ENCODE data around the gene IQCK. TPM values are rescaled to one million over a fixed set of nuclear protein-coding genes. Genes with fewer than 3 reads are reported as not detected.

Gene IQCK
- total and polyA plus RNA-seq, 3 donors from 2014 or later, result 77.8 to 102 (median 91.3) TPM

DNA sequence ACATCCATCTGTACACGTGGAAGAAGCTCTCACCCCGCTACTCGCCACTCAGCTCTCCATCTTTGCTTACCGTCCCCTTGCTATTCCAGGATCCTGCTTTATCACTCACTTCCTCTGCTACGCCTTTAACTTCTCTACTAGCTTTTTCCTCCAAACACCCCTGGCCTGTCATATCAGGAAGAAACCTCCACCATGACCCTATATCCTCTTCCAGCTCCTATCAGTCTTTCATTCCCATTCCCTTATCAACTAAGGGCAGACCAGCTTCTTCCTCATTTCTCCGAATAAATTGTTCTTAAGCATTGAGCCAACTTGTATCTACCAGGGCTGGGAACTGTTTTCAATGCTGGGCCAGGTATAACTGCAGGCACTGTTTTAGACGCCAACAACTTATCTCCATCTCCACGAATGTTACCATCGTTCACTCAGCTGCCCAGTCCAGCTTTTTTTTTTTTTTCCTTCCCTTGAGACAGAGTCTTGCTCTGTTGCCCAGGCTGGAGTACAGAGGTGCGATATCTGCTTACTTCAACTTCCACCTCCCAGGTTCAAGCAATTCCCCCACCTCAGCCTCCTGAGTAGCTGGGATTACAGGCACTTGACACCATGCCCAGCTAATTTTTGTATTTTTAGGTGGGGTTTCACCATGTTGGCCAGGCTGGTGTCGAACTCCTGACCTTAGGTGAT is 4.3 kb downstream of the IQCK start:
- WGBS, 2 donors, result 80 to 85% methylated on average over 11 of the region's 11 CpGs
- no peak overlapping the region for H3K4me3 ChIP-seq
- H3K36me3 ChIP-seq (ENCODE audit: low read depth, missing control alignments), result no peaks in the 10 kb centered on the region
- intact Hi-C loops (cut with DNase I; ENCODE audit: low total_unique reads), result no loop called here
- no peak overlapping the region for H3K27ac ChIP-seq
- no peak for DNase-seq
- no peak for TF ChIP-seq POLR2A (IDR thresholded peaks at IDR 0.05)
- TF ChIP-seq, protein P1, sequence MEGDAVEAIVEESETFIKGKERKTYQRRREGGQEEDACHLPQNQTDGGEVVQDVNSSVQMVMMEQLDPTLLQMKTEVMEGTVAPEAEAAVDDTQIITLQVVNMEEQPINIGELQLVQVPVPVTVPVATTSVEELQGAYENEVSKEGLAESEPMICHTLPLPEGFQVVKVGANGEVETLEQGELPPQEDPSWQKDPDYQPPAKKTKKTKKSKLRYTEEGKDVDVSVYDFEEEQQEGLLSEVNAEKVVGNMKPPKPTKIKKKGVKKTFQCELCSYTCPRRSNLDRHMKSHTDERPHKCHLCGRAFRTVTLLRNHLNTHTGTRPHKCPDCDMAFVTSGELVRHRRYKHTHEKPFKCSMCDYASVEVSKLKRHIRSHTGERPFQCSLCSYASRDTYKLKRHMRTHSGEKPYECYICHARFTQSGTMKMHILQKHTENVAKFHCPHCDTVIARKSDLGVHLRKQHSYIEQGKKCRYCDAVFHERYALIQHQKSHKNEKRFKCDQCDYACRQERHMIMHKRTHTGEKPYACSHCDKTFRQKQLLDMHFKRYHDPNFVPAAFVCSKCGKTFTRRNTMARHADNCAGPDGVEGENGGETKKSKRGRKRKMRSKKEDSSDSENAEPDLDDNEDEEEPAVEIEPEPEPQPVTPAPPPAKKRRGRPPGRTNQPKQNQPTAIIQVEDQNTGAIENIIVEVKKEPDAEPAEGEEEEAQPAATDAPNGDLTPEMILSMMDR (IDR thresholded peaks at IDR 0.05), result no peak
- no peaks in the 10 kb centered on the region for H3K27me3 ChIP-seq
- H3K4me1 ChIP-seq, result peaks cover 5% of the 10 kb centered on the region
- H3K9me3 ChIP-seq, result no peaks in the 10 kb centered on the region

DNA sequence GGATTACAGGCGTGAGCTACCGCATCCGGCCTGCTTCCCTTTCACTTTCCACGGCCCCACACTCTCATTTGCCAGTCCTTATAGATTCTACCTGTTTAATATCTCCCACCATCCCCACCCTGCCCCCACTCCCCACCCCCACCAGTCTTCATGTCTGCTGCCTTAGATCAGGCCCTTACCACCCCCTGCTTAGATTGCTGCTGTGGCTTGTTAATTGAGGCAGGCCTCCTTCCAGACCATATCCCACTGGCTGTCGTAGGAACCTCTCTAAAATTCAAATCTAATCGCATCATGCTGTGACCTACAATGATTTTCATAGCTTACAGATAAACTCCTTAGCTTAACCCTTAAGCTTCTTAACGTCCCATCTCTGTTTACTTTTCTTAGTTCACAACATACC is 4.9 kb downstream of the IQCK start:
- 90% methylated on average over 7 of the region's 7 CpGs for WGBS, 2 donors
- Histone ChIP-seq H3K4me3 (no peak overlapping the region), H3K27me3 (no peaks in the 10 kb centered on the region), H3K27ac (no peak overlapping the region), H3K4me1 (peaks cover 5% of the 10 kb centered on the region), H3K36me3 (ENCODE audit: low read depth, missing control alignments) (no peaks in the 10 kb centered on the region), H3K9me3 (no peaks in the 10 kb centered on the region)
- intact Hi-C loops (cut with DNase I; ENCODE audit: low total_unique reads), result no loop called here
- no peak for DNase-seq
- TF ChIP-seq, protein P1 (IDR thresholded peaks at IDR 0.05), result no peak
- no peak for TF ChIP-seq POLR2A (IDR thresholded peaks at IDR 0.05)

GRCh38 chr16:19728636-19728965 is 10.5 kb downstream of the IQCK start:
- no peaks in the 10 kb centered on the region for H3K36me3 ChIP-seq (ENCODE audit: low read depth, missing control alignments)
- no peaks in the 10 kb centered on the region for H3K9me3 ChIP-seq
- TF ChIP-seq POLR2A (IDR thresholded peaks at IDR 0.05), result no peak
- TF ChIP-seq, protein P1 (IDR thresholded peaks at IDR 0.05), result no peak
- H3K4me3 ChIP-seq, result no peak overlapping the region
- intact Hi-C loops (cut with DNase I; ENCODE audit: low total_unique reads), result no loop called here
- no peaks in the 10 kb centered on the region for H3K4me1 ChIP-seq
- no peak overlapping the region for H3K27ac ChIP-seq
- DNase-seq, result no peak
- no peaks in the 10 kb centered on the region for H3K27me3 ChIP-seq
- WGBS, 2 donors, result 89 to 92% methylated on average over 3 of the region's 3 CpGs

DNA sequence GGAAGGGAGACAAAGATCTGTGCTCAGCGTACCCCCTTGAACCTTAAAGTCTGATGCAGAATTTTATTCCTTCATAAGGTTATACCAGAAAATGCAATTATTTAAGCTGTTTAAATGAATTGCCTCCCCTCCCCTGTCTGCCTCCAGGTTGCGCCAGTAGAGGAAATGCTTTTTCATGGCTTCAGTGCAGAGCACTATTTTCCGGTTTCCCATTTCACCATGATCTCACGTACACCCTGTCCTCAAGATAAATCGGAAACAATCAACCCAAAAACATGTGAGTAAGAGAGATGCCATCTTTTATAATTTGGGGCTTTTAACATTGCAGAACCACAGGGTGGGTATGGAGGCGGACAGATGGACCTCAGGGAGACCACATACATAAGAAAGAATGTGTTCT is 15.5 kb downstream of the IQCK start:
- no peaks in the 10 kb centered on the region for H3K36me3 ChIP-seq (ENCODE audit: low read depth, missing control alignments)
- WGBS, 2 donors, result 91 to 93% methylated on average over 6 of the region's 6 CpGs

More for the DNA sequence above, 15.5 kb downstream of the IQCK start:
- intact Hi-C loops (cut with DNase I; ENCODE audit: low total_unique reads), result no loop called here
- Histone ChIP-seq H3K9me3 (no peaks in the 10 kb centered on the region), H3K4me3 (no peak overlapping the region), H3K27me3 (no peaks in the 10 kb centered on the region), H3K4me1 (peaks cover 8% of the 10 kb centered on the region), H3K27ac (no peak overlapping the region)
- no peak for DNase-seq
- TF ChIP-seq, protein P1 (IDR thresholded peaks at IDR 0.05), result no peak
- TF ChIP-seq POLR2A (IDR thresholded peaks at IDR 0.05), result no peak

All from testis (tissue), 3 donors.